H1 (cell line): Measurements from ENCODE around the gene RNF31. TPM values are rescaled to one million over a fixed set of nuclear protein-coding genes. Genes with fewer than 3 reads are reported as not detected.

Experiments
- KDM5A ChIP-seq: fragments of 200-600 bp; IDR thresholded peaks from 2 replicates; pipeline ENCODE4 v1.7.1; 2012; ENCODE audit warnings: mild to moderate bottlenecking, low read length, inconsistent platforms, mixed read lengths
- polyA plus RNA-seq, 7 experiments: library from polyadenylated mRNA; depleted of rRNA in 3 of 7; stranded (reverse) in 5 of 7; unstranded in 2 of 7; fragments of >200 nt in 5 of 7; fragments of 200-250 nt in 2 of 7; gene quantifications; 1 replicate in 5 of 7; 2 replicates in 1 of 7; 4 replicates in 1 of 7; pipeline versions ENCODE4 v1.2.1 to v1.2.3, GENCODE V29; 2011 to 2013; ENCODE audit warnings: missing spikeins in 2 of 7, mixed read lengths in 2 of 7
- total RNA-seq: library from RNA; stranded (reverse); fragmentation: NEBNext Ultra II Directional; extraction: Animal tissue kit (Norgen Biotek cat#: 25700); gene quantifications from 2 replicates; pipeline ENCODE4 v1.2.1, GENCODE V29; 2021

RNF31 gene
- total and polyA plus RNA-seq, 2 of the 8 experiments (the other 6 are each of a cell fraction or from before 2014, with no cell fraction given), result 17.5 to 72.0 TPM

GRCh38 chr14:24157331-24157730 is 10.0 kb downstream of the RNF31 start (continued):
- TF ChIP-seq KDM5A, result no peak
